Smooth muscle cell (in vitro differentiated cells): ENCODE data around the gene OR10X1. TPM values are rescaled to one million over a fixed set of nuclear protein-coding genes. Genes with fewer than 3 reads are reported as not detected.

Experiments
- DNase-seq: peaks from one replicate; lab custom pipeline; 2025; ENCODE audit not compliant: unreplicated experiment; lab: John Stamatoyannopoulos, UW
- H2AFZ ChIP-seq: fragments of 200-600 bp; sonication (generic); 2 replicates; pipeline ENCODE4 v1.6.0; 2016; ENCODE audit warnings: antibody characterized with exemption, low read depth, mild to moderate bottlenecking
- H3F3A ChIP-seq: fragments of 200-600 bp; sonication (generic); 2 replicates; pipeline ENCODE4 v1.6.0; 2017; ENCODE audit warnings: antibody characterized with exemption, low read depth
- H3K27ac ChIP-seq: fragments of 200-600 bp; sonication (generic); 2 replicates; pipeline ENCODE4 v1.5.1; 2016; ENCODE audit warnings: low read depth, mild to moderate bottlenecking
- H3K27me3 ChIP-seq: fragments of 200-600 bp; sonication (generic); 2 replicates; pipeline ENCODE4 v1.6.1; 2016; ENCODE audit warnings: low read depth, mild to moderate bottlenecking
- H3K36me3 ChIP-seq: fragments of 200-600 bp; sonication (generic); 2 replicates; pipeline ENCODE4 v1.5.1; 2016; ENCODE audit warnings: low read depth
- H3K4me1 ChIP-seq: fragments of 200-600 bp; sonication (generic); 2 replicates; pipeline ENCODE4 v1.5.1; 2016; ENCODE audit warnings: low read depth
- H3K4me2 ChIP-seq: fragments of 200-600 bp; sonication (generic); 2 replicates; pipeline ENCODE4 v1.6.0; 2016; ENCODE audit warnings: mild to moderate bottlenecking
- H3K4me3 ChIP-seq: fragments of 200-600 bp; sonication (generic); 2 replicates; pipeline ENCODE4 v1.5.1; 2016; ENCODE audit warnings: mild to moderate bottlenecking
- H3K79me2 ChIP-seq: fragments of 200-600 bp; sonication (generic); 2 replicates; pipeline ENCODE4 v1.6.0; 2016; ENCODE audit warnings: low read depth, mild to moderate bottlenecking
- H3K9ac ChIP-seq: fragments of 200-600 bp; sonication (generic); 2 replicates; pipeline ENCODE4 v1.6.0; 2016; ENCODE audit warnings: low read depth
- H3K9me3 ChIP-seq: fragments of 200-600 bp; sonication (generic); replicated peaks from 2 replicates; pipeline ENCODE4 v1.5.1; 2016; ENCODE audit warnings: low read depth
- H4K20me1 ChIP-seq: fragments of 200-600 bp; sonication (generic); 2 replicates; pipeline ENCODE4 v1.6.0; 2016; ENCODE audit warnings: low read depth
- CTCF ChIP-seq: fragments of 200-600 bp; sonication (generic); IDR thresholded peaks from 2 replicates; pipeline ENCODE4 v1.5.1; 2017; ENCODE audit warnings: borderline replicate concordance, mild to moderate bottlenecking, antibody characterized with exemption; ENCODE audit not compliant: insufficient read depth, poor library complexity, severe bottlenecking
- WGBS: methylation state at CpG from one replicate; pipeline ENCODE4 v1.1.7; 2016; ENCODE audit warnings: low lambda C conversion rate; 5-methylcytosine and 5-hydroxymethylcytosine counted together
- polyA plus RNA-seq: library from polyadenylated mRNA; unstranded; fragments of >200 nt; fragmentation: Nextera tagmentation; extraction: Ambion mirVana; gene quantifications from 2 replicates; pipeline ENCODE4 v1.2.1, GENCODE V29; 2016
- total RNA-seq: library from RNA; depleted of rRNA; stranded (reverse); fragments of >200 nt; gene quantifications from 2 replicates; pipeline ENCODE4 v1.2.3, GENCODE V29; 2014

OR10X1 gene
- total and polyA plus RNA-seq, 2 experiments from 2014 or later, result not detected

- WGBS, result 94% methylated on average over 1 of the region's 1 CpG
Observed at GRCh38 chr1:158604968-158605367, 25.3 kb upstream of the OR10X1 start, which contains the start of gene OR10Z1. Gene OR10Z1, plus strand, starts transcription at chr1:158605268. Its CDS starts 1,171 bp downstream, at chr1:158606439.

GRCh38 chr1:158600735-158601134 lies 21.0 kb upstream of the OR10X1 start:
- H3F3A ChIP-seq, result no peaks in the 10 kb centered on the region
- H3K9ac ChIP-seq, result no peak overlapping the region
- no peaks in the 10 kb centered on the region for H3K27me3 ChIP-seq
- no peaks in the 10 kb centered on the region for H3K9me3 ChIP-seq
- DNase-seq, result no peak
- H3K36me3 ChIP-seq, result no peaks in the 10 kb centered on the region
- no peaks in the 10 kb centered on the region for H3K79me2 ChIP-seq
- no peaks in the 10 kb centered on the region for H4K20me1 ChIP-seq
- no peak for TF ChIP-seq CTCF
- no peaks in the 10 kb centered on the region for H3K4me1 ChIP-seq
- WGBS, result 95% methylated on average over 2 of the region's 2 CpGs
- no peak overlapping the region for H3K4me2 ChIP-seq
- H3K4me3 ChIP-seq, result no peak overlapping the region
- H3K27ac ChIP-seq, result no peak overlapping the region
- H2AFZ ChIP-seq, result no peak overlapping the region

More at GRCh38 chr1:158604968-158605367, 25.3 kb upstream of the OR10X1 start, which contains the start of gene OR10Z1:
- no peaks in the 10 kb centered on the region for H3K9me3 ChIP-seq
- no peaks in the 10 kb centered on the region for H3F3A ChIP-seq
- no peak within 1 kb of the TSS for H3K27ac ChIP-seq
- H3K4me2 ChIP-seq, result no peak within 1 kb of the TSS
- H3K4me3 ChIP-seq, result no peak within 1 kb of the TSS
- no peaks in the 10 kb centered on the region for H3K27me3 ChIP-seq
- H4K20me1 ChIP-seq, result no peaks in the 10 kb centered on the region
- H2AFZ ChIP-seq, result no peak within 1 kb of the TSS
- no peaks in the 10 kb centered on the region for H3K79me2 ChIP-seq
- DNase-seq, result no peak
- no peak for TF ChIP-seq CTCF
- no peaks in the 10 kb centered on the region for H3K4me1 ChIP-seq
- H3K36me3 ChIP-seq, result no peaks in the 10 kb centered on the region
- no peak within 1 kb of the TSS for H3K9ac ChIP-seq

DNA sequence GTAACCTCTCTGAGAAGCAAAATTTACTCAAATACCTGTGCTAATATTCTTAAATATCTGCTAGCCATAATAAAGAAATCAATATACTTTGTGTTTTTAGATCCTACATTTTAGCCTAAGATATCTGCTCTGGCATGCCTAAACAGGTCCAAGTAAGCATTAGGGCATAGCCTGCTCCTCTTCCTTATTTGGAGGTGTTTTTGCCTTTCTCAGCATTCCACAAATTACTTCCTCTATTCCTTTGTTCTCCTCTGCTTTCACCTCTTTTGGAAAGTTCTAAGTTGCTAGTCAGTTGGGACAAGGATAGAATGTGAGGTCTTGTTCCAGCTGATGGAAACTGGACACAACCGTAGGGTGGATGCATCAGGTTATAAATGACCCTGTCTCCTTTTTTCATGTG lies 7.2 kb upstream of the OR10X1 start:
- Histone ChIP-seq H3F3A (no peaks in the 10 kb centered on the region), H3K4me3 (no peak overlapping the region), H3K79me2 (no peaks in the 10 kb centered on the region), H4K20me1 (no peaks in the 10 kb centered on the region), H2AFZ (peak overlapping the region; percentile 56), H3K36me3 (no peaks in the 10 kb centered on the region), H3K9ac (no peak overlapping the region), H3K27me3 (no peaks in the 10 kb centered on the region), H3K9me3 (no peaks in the 10 kb centered on the region), H3K27ac (no peak overlapping the region), H3K4me1 (peaks cover 12% of the 10 kb centered on the region), H3K4me2 (no peak overlapping the region)
- DNase-seq, result no peak
- no peak for TF ChIP-seq CTCF
- 77% methylated on average over 1 of the region's 1 CpG for WGBS

DNA sequence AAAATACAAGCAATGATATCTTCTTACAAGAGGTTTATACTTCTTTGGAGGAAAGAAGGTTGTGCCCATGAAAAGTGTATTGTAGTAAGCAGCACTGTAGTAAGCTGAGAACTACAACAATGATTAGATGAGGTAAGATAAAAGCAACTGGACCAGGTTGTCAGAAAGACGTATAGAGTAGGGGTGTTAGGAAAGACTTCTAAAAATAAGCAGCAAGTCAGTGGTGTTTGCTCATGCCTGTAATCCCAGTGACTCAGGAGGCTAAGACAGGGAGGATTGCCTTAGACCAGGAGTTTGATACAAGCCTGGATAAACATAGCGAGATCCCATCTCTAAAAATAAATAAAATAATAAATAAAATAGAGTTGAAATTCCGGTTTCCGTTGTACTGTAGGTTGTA lies 4.3 kb upstream of the OR10X1 start:
- TF ChIP-seq CTCF, result no peak
- WGBS, result 47% methylated on average over 4 of the region's 4 CpGs
- no peak for DNase-seq

More for the DNA sequence above, 4.3 kb upstream of the OR10X1 start:
- H2AFZ ChIP-seq, result no peak overlapping the region
- no peak overlapping the region for H3K4me3 ChIP-seq
- H3F3A ChIP-seq, result no peaks in the 10 kb centered on the region
- H4K20me1 ChIP-seq, result no peaks in the 10 kb centered on the region
- no peaks in the 10 kb centered on the region for H3K27me3 ChIP-seq
- H3K27ac ChIP-seq, result peak overlapping the region; percentile 59
- H3K36me3 ChIP-seq, result no peaks in the 10 kb centered on the region
- no peaks in the 10 kb centered on the region for H3K79me2 ChIP-seq
- peaks cover 12% of the 10 kb centered on the region for H3K4me1 ChIP-seq
- peak overlapping the region; percentile 41 for H3K4me2 ChIP-seq
- no peak overlapping the region for H3K9ac ChIP-seq
- H3K9me3 ChIP-seq, result no peaks in the 10 kb centered on the region
